Activated naive CD4-positive, alpha-beta T cell treated with anti-CD3 and anti-CD28 coated beads, Interleukin-2, amount 50 U/mL, for 72 hours (primary cell): ENCODE results near the gene ZDHHC14. TPM values are rescaled to one million over a fixed set of nuclear protein-coding genes. Genes with fewer than 3 reads are reported as not detected.
A peak's percentile ranks its signal among the peaks of the same experiment; 100 is the strongest.
"Not testable (repeated sequence)": the region's sequence is repeated elsewhere in the genome, so short reads cannot be mapped to it uniquely, and the experiment has no call there.

Source experiments
- ATAC-seq, 2 donors: fragments of 150-1000 bp; cut with Tn5 transposase; 2 replicates each; pipeline ENCODE4 v1.10.0; 2021; ENCODE audit warnings: mild to moderate bottlenecking in 2 of 2, moderate library complexity in 2 of 2
- DNase-seq, 2 donors: peaks; one replicate each; pipeline ENCODE4 v3.0.0; 2021 to 2022; ENCODE audit warnings: low spot score in 2 of 2
- H3K27ac Mint-ChIP-seq, 2 donors: one replicate each; pipeline ENCODE4 v1.8.0; 2022; ENCODE audit warnings: mild to moderate bottlenecking in 2 of 2, mixed read lengths in 2 of 2
- H3K36me3 Mint-ChIP-seq, 2 donors: one replicate each; pipeline ENCODE4 v1.8.0; 2022; ENCODE audit warnings: mixed read lengths in 2 of 2
- H3K9me3 Mint-ChIP-seq, 2 donors: one replicate each; pipeline ENCODE4 v1.8.0; 2022; ENCODE audit warnings: mixed read lengths in 2 of 2
- total RNA-seq, 2 donors: library from RNA; stranded (reverse); gene quantifications; one replicate each; pipeline ENCODE4 v1.2.3, GENCODE V29; 2022

ZDHHC14 gene
- total RNA-seq, 2 donors from 2014 or later, result 0.91 to 3.7 TPM

GRCh38 chr6:157579467-157580031, 198.6 kb downstream of the ZDHHC14 start:
- H3K9me3 Mint-ChIP-seq, result peaks cover 0 to 9% of the 10 kb centered on the region in 2 donors
- H3K27ac Mint-ChIP-seq, result no peak overlapping the region
- DNase-seq (no peak), ATAC-seq (no peak)
- peaks cover 0 to 17% of the 10 kb centered on the region in 2 donors for H3K36me3 Mint-ChIP-seq

- DNase-seq (no peak), ATAC-seq (no peak)
- Mint-ChIP-seq H3K27ac (no peak overlapping the region), H3K9me3 (peaks cover 0 to 4% of the 10 kb centered on the region in 2 donors), H3K36me3 (peaks cover 0 to 13% of the 10 kb centered on the region in 2 donors)
These were observed 203.0 kb downstream of the ZDHHC14 start for GRCh38 chr6:157584036-157584435.

- Mint-ChIP-seq H3K9me3 (peaks cover 6 to 12% of the 10 kb centered on the region in 2 donors), H3K27ac (no peak overlapping the region), H3K36me3 (peaks cover 8 to 26% of the 10 kb centered on the region in 2 donors)
- ATAC-seq (no peak), DNase-seq (no peak)
These were observed 204.5 kb downstream of the ZDHHC14 start for GRCh38 chr6:157585274-157586087.

GRCh38 chr6:157586088-157586414, 205.1 kb downstream of the ZDHHC14 start:
- Mint-ChIP-seq H3K36me3 (peaks cover 8 to 32% of the 10 kb centered on the region in 2 donors), H3K27ac (no peak overlapping the region), H3K9me3 (peaks cover 6 to 17% of the 10 kb centered on the region in 2 donors)
- ATAC-seq, result no peak
- DNase-seq, result no peak

- no peak for ATAC-seq
These were observed 205.6 kb downstream of the ZDHHC14 start for GRCh38 chr6:157586476-157587126.

GRCh38 chr6:157587127-157587926, 206.3 kb downstream of the ZDHHC14 start:
- Mint-ChIP-seq H3K36me3 (peaks cover 12 to 36% of the 10 kb centered on the region in 2 donors), H3K27ac (no peak overlapping the region), H3K9me3 (peaks cover 11 to 24% of the 10 kb centered on the region in 2 donors)
- DNase-seq, result no peak
- no peak for ATAC-seq

More at GRCh38 chr6:157586476-157587126, 205.6 kb downstream of the ZDHHC14 start:
- Mint-ChIP-seq H3K36me3 (peaks cover 12 to 37% of the 10 kb centered on the region in 2 donors), H3K27ac (no peak overlapping the region), H3K9me3 (peaks cover 11 to 23% of the 10 kb centered on the region in 2 donors)
- DNase-seq, result no peak

GRCh38 chr6:157590654-157591053, 209.7 kb downstream of the ZDHHC14 start:
- H3K27ac Mint-ChIP-seq, DNase-seq, ATAC-seq: not testable (repeated sequence)
- Mint-ChIP-seq H3K36me3 (peaks cover 12 to 31% of the 10 kb centered on the region in 2 donors), H3K9me3 (peaks cover 11 to 24% of the 10 kb centered on the region in 2 donors)

GRCh38 chr6:157592541-157592940, 211.6 kb downstream of the ZDHHC14 start:
- H3K9me3 Mint-ChIP-seq, result peaks cover 11 to 24% of the 10 kb centered on the region in 2 donors
- ATAC-seq (peak in 1 of 2 donors; percentile 39), DNase-seq (no peak)
- H3K27ac Mint-ChIP-seq, result no peak overlapping the region
- H3K36me3 Mint-ChIP-seq, result peaks cover 12 to 31% of the 10 kb centered on the region in 2 donors

- Mint-ChIP-seq H3K27ac (no peak overlapping the region), H3K36me3 (peaks cover 12 to 31% of the 10 kb centered on the region in 2 donors), H3K9me3 (peaks cover 11 to 24% of the 10 kb centered on the region in 2 donors)
- DNase-seq, result no peak
- no peak for ATAC-seq
These were observed 212.0 kb downstream of the ZDHHC14 start for GRCh38 chr6:157592980-157593379.

GRCh38 chr6:157593596-157593995, 212.6 kb downstream of the ZDHHC14 start:
- Mint-ChIP-seq H3K36me3 (peaks cover 12 to 30% of the 10 kb centered on the region in 2 donors), H3K27ac (no peak overlapping the region), H3K9me3 (peaks cover 11 to 24% of the 10 kb centered on the region in 2 donors)
- ATAC-seq (no peak), DNase-seq (no peak)

- DNase-seq, result no peak
- Mint-ChIP-seq H3K27ac (no peak overlapping the region), H3K9me3 (peaks cover 11 to 19% of the 10 kb centered on the region in 2 donors), H3K36me3 (peaks cover 12 to 23% of the 10 kb centered on the region in 2 donors)
- no peak for ATAC-seq
These were observed 213.3 kb downstream of the ZDHHC14 start for GRCh38 chr6:157594292-157594691.

GRCh38 chr6:157595768-157596167, 214.8 kb downstream of the ZDHHC14 start:
- Mint-ChIP-seq H3K27ac (no peak overlapping the region), H3K9me3 (peaks cover 5 to 10% of the 10 kb centered on the region in 2 donors), H3K36me3 (peaks cover 4 to 9% of the 10 kb centered on the region in 2 donors)
- DNase-seq, result no peak
- ATAC-seq, result no peak

- ATAC-seq, result no peak
- H3K27ac Mint-ChIP-seq, result no peak overlapping the region
- peaks cover 1 to 3% of the 10 kb centered on the region in 2 donors for H3K9me3 Mint-ChIP-seq
- H3K36me3 Mint-ChIP-seq, result peaks cover 2% of the 10 kb centered on the region in 2 donors
- DNase-seq, result no peak
These were observed 215.5 kb downstream of the ZDHHC14 start for GRCh38 chr6:157596461-157596860.

- no peak overlapping the region for H3K27ac Mint-ChIP-seq
- H3K9me3 Mint-ChIP-seq, result no peaks in the 10 kb centered on the region
- no peak for DNase-seq
- ATAC-seq, result no peak
- H3K36me3 Mint-ChIP-seq, result no peaks in the 10 kb centered on the region
These were observed 215.9 kb downstream of the ZDHHC14 start for GRCh38 chr6:157596886-157597285.

GRCh38 chr6:157597461-157598312, 216.7 kb downstream of the ZDHHC14 start:
- DNase-seq (peak in 1 of 2 donors; percentile 33), ATAC-seq (peak; percentile 41 to 56)
- Mint-ChIP-seq H3K36me3 (no peaks in the 10 kb centered on the region), H3K27ac (peak overlapping the region in 1 of 2 donors; percentile 65), H3K9me3 (no peaks in the 10 kb centered on the region)

- Mint-ChIP-seq H3K9me3 (no peaks in the 10 kb centered on the region), H3K36me3 (no peaks in the 10 kb centered on the region), H3K27ac (no peak overlapping the region)
- ATAC-seq (no peak), DNase-seq (no peak)
These were observed 218.2 kb downstream of the ZDHHC14 start for GRCh38 chr6:157599191-157599590.
